OCI-LY7 (cell line): Measurements from ENCODE around the gene RPL35A.

Experiments
- EZH2phosphoT487 ChIP-seq: fragments of 200-600 bp; sonication (generic); IDR thresholded peaks from 2 replicates; pipeline ENCODE4 v1.6.1; 2018; ENCODE audit warnings: low read depth, borderline replicate concordance, mild to moderate bottlenecking, mixed run types, antibody characterized with exemption, low read length, moderate library complexity, mixed read lengths
- TF ChIP-seq, protein P1 (sequence below): fragments of 200-600 bp; sonication (generic); conservative IDR thresholded peaks from 2 replicates; pipeline ENCODE4 v1.5.1; 2014; ENCODE audit warnings: mild to moderate bottlenecking, antibody characterized with exemption, low read length, moderate library complexity, mixed read lengths

GRCh38 chr3:197907196-197907595 lies 42.8 kb upstream of the RPL35A start:
- TF ChIP-seq EZH2phosphoT487 = no peak
- TF ChIP-seq, protein P1, sequence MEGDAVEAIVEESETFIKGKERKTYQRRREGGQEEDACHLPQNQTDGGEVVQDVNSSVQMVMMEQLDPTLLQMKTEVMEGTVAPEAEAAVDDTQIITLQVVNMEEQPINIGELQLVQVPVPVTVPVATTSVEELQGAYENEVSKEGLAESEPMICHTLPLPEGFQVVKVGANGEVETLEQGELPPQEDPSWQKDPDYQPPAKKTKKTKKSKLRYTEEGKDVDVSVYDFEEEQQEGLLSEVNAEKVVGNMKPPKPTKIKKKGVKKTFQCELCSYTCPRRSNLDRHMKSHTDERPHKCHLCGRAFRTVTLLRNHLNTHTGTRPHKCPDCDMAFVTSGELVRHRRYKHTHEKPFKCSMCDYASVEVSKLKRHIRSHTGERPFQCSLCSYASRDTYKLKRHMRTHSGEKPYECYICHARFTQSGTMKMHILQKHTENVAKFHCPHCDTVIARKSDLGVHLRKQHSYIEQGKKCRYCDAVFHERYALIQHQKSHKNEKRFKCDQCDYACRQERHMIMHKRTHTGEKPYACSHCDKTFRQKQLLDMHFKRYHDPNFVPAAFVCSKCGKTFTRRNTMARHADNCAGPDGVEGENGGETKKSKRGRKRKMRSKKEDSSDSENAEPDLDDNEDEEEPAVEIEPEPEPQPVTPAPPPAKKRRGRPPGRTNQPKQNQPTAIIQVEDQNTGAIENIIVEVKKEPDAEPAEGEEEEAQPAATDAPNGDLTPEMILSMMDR = no peak
